K562 (cell line): ENCODE data around the gene ZC3H7B. TPM values are rescaled to one million over a fixed set of nuclear protein-coding genes. Genes with fewer than 3 reads are reported as not detected.

Experiments
- ATAC-seq: fragments of 200-7000 bp; cut with Tn5 transposase; 3 replicates; pipeline ENCODE4 v1.9.1; 2020; ENCODE audit warnings: moderate library complexity
- BruUV-seq: library from RNA; stranded (reverse); fragments of 400-500 nt; replicated peaks from 2 replicates; lab custom pipeline; 2021; lab: Mats Ljungman, UMichigan
- CTCF ChIA-PET: fragments of 300-600 bp; formaldehyde crosslinking; extraction: SDS; loops from one replicate; lab custom pipeline; 2021; ENCODE audit warnings: low intra/inter-chr PET ratio; lab: Yijun Ruan, JAX
- POLR2A ChIA-PET: fragments of 300-600, 350-650 bp; sonication (Branson Sonifier 250); formaldehyde crosslinking; extraction: SDS; loops from one replicate; lab custom pipeline; 2021; ENCODE audit warnings: antibody characterized with exemption, inconsistent platforms; lab: Yijun Ruan, JAX
- DNase-seq, 4 experiments: peaks; one replicate each; pipeline versions ENCODE4 v3.0.0 to v3.0.0-alpha.2; 2011 to 2018; ENCODE audit warnings: low spot score in 3 of 4, mixed read lengths in 3 of 4; ENCODE audit errors: extremely low read depth in 1 of 4
- FAIRE-seq: peaks from 2 replicates; lab custom pipeline; 2011; peaks lifted over from hg19 to GRCh38; lab: Jason Lieb, UNC
- H2AFZ ChIP-seq: 2 replicates; pipeline ENCODE4 v1.6.0; 2011; ENCODE audit warnings: low read depth, low read length, control low read depth, inconsistent platforms
- H3K27ac ChIP-seq: fragments of 200-600 bp; 3 replicates; pipeline ENCODE4 v1.8.0; 2011; ENCODE audit warnings: low read depth, mild to moderate bottlenecking, control low read depth, inconsistent platforms, low read length, moderate library complexity, mixed read lengths; ENCODE audit errors: extremely low read depth
- H3K27me3 ChIP-seq, 2 experiments: fragments of 300-600 bp in 1 of 2; 2 replicates in 1 of 2; 3 replicates in 1 of 2; pipeline versions ENCODE4 v1.6.0 to v1.8.0; 2011; ENCODE audit warnings: inconsistent platforms in 2 of 2, low read length in 2 of 2, mild to moderate bottlenecking in 1 of 2, mixed read lengths in 1 of 2, moderate library complexity in 1 of 2; ENCODE audit not compliant: control insufficient read depth in 2 of 2, insufficient read depth in 2 of 2
- H3K36me3 ChIP-seq: fragments of 300-600 bp; 3 replicates; pipeline ENCODE4 v1.8.0; 2011; ENCODE audit warnings: mild to moderate bottlenecking, low read length, inconsistent platforms; ENCODE audit not compliant: control insufficient read depth, insufficient read depth
- H3K4me1 ChIP-seq, 2 experiments: fragments of 200-600 bp in 1 of 2; replicated peaks in 1 of 2; 2 replicates in 1 of 2; 3 replicates in 1 of 2; pipeline versions ENCODE4 v1.5.1 to v1.8.0; 2011; ENCODE audit warnings: inconsistent platforms in 2 of 2, low read length in 2 of 2, mild to moderate bottlenecking in 1 of 2, mixed read lengths in 1 of 2, moderate library complexity in 1 of 2; ENCODE audit not compliant: control insufficient read depth in 2 of 2, insufficient read depth in 2 of 2
- H3K4me2 ChIP-seq: 2 replicates; pipeline ENCODE4 v1.6.1; 2011; ENCODE audit warnings: low read length, control low read depth, inconsistent platforms, mixed read lengths; ENCODE audit not compliant: insufficient read depth
- H3K4me3 ChIP-seq: fragments of 200-600 bp; sonication (generic), shearing (Covaris generic); 2 replicates; pipeline ENCODE4 v1.5.1; 2016; ENCODE audit warnings: control low read depth, inconsistent platforms
- H3K79me2 ChIP-seq: fragments of 200-600 bp; 3 replicates; pipeline ENCODE4 v1.8.0; 2011; ENCODE audit warnings: low read length, inconsistent platforms; ENCODE audit not compliant: control insufficient read depth, insufficient read depth
- H3K9ac ChIP-seq, 2 experiments: 2 replicates each; pipeline versions ENCODE4 v1.6.0 to v1.6.1; 2011; ENCODE audit warnings: low read depth in 2 of 2, low read length in 2 of 2, control low read depth in 1 of 2, inconsistent platforms in 1 of 2, mild to moderate bottlenecking in 1 of 2, mixed read lengths in 1 of 2; ENCODE audit not compliant: insufficient read depth in 1 of 2
- H3K9me1 ChIP-seq: one replicate; pipeline ENCODE4 v1.6.0; 2011; ENCODE audit warnings: inconsistent platforms, mild to moderate bottlenecking, low read length, moderate library complexity; ENCODE audit not compliant: control insufficient read depth, insufficient read depth
- H3K9me3 ChIP-seq: replicated peaks from 2 replicates; pipeline ENCODE4 v1.5.1; 2011; ENCODE audit warnings: low read depth, low read length, inconsistent platforms; ENCODE audit not compliant: control insufficient read depth, insufficient read depth
- H4K20me1 ChIP-seq: replicated peaks from 2 replicates; pipeline ENCODE4 v1.6.1; 2011; ENCODE audit warnings: low read length, inconsistent platforms, mixed read lengths; ENCODE audit not compliant: control insufficient read depth, insufficient read depth
- BRD4 ChIP-seq: fragments of 200-600 bp; sonication (generic); IDR thresholded peaks from 2 replicates; pipeline ENCODE4 v1.6.1; 2017; ENCODE audit warnings: inconsistent platforms
- CBFA2T3 ChIP-seq: fragments of 450-650 bp; IDR thresholded peaks from 2 replicates; pipeline ENCODE4 v1.6.1; 2017
- CCNT2 ChIP-seq: IDR thresholded peaks from 2 replicates; pipeline ENCODE4 v1.6.1; 2011; ENCODE audit warnings: borderline replicate concordance, low read depth, mild to moderate bottlenecking, moderate library complexity, mixed read lengths, low read length; ENCODE audit not compliant: insufficient read length; ENCODE audit errors: extremely low read depth
- CREB5 ChIP-seq: fragments of 250-450 bp; sonication (Bioruptor Pico); IDR thresholded peaks from 2 replicates; pipeline ENCODE4 v1.5.0; 2020; ENCODE audit warnings: mild to moderate bottlenecking
- CXXC5 ChIP-seq: fragments of 250-450 bp; sonication (Bioruptor Pico); IDR thresholded peaks from 2 replicates; pipeline ENCODE4 v1.8.0; 2022; ENCODE audit warnings: inconsistent platforms, mild to moderate bottlenecking, moderate library complexity
- HIVEP1 ChIP-seq: fragments of 250-450 bp; sonication (Bioruptor Pico); IDR thresholded peaks from 2 replicates; pipeline ENCODE4 v1.4.0; 2020; ENCODE audit warnings: mild to moderate bottlenecking
- KAT7 ChIP-seq: sonication (generic); formaldehyde crosslinking; IDR thresholded peaks from 2 replicates; pipeline ENCODE4 v1.8.0; 2022; ENCODE audit warnings: missing genetic modification reagents, mild to moderate bottlenecking, borderline replicate concordance
- MCM7 ChIP-seq, 2 experiments: fragments of 450-650 bp; IDR thresholded peaks; 2 replicates each; pipeline ENCODE4 v1.6.1; 2016 to 2018
- MTF1 ChIP-seq: fragments of 250-450 bp; sonication (Bioruptor Pico); IDR thresholded peaks from 2 replicates; pipeline ENCODE4 v1.9.0; 2021; ENCODE audit warnings: moderate library complexity, mild to moderate bottlenecking, inconsistent platforms, borderline replicate concordance
- POLR2B ChIP-seq: fragments of 450-650 bp; IDR thresholded peaks from 2 replicates; pipeline ENCODE4 v1.6.1; 2018; ENCODE audit warnings: low read depth; ENCODE audit not compliant: partially characterized antibody
- SMAD1 ChIP-seq: fragments of 150-350 bp; IDR thresholded peaks from 2 replicates; pipeline ENCODE4 v1.6.1; 2014; ENCODE audit warnings: low read length, low read depth; ENCODE audit not compliant: partially characterized antibody
- TRIM25 ChIP-seq: fragments of 450-650 bp; IDR thresholded peaks from 2 replicates; pipeline ENCODE4 v1.7.0; 2016; ENCODE audit warnings: borderline replicate concordance
- WHSC1 ChIP-seq: IDR thresholded peaks from one replicate; pipeline ENCODE4 v1.6.1; 2012; ENCODE audit warnings: low read length, control low read depth, inconsistent platforms
- ZNF384 ChIP-seq: IDR thresholded peaks from 2 replicates; pipeline ENCODE4 v1.6.1; 2012; ENCODE audit warnings: low read depth, low read length, improper control_type of control experiment
- ZNF668 ChIP-seq: fragments of 250-450 bp; sonication (Bioruptor Pico); IDR thresholded peaks from 2 replicates; pipeline ENCODE4 v1.8.0; 2022; ENCODE audit warnings: mild to moderate bottlenecking, inconsistent platforms
- WGBS: fragments of 100-300 bp; shearing (Covaris generic); methylation state at CpG from one replicate; pipeline ENCODE4 v1.1.6; 2016; ENCODE audit warnings: low coverage, mixed read lengths; ENCODE audit not compliant: insufficient coverage; ENCODE audit errors: missing lambda C conversion rate; 5-methylcytosine and 5-hydroxymethylcytosine counted together
- in situ Hi-C: fragments of 300-500 bp; cut with MboI; formaldehyde crosslinking; loops from 4 replicates; pipeline ENCODE4 v1.15.0; 2018; ENCODE audit warnings: inconsistent platforms, mixed read lengths
- intact Hi-C: fragments of 100-400 bp; cut with micrococcal nuclease; formaldehyde crosslinking; loops from 2 replicates; pipeline ENCODE4 v1.14.2; 2022
- polyA plus RNA-seq, 8 experiments: library from polyadenylated mRNA; depleted of rRNA in 4 of 8; stranded (reverse) in 5 of 8; unstranded in 3 of 8; fragments of >200 nt; fragmentation: Nextera tagmentation in 2 of 8; fragmentation: Illumina TruSeq in 1 of 8; extraction: Ambion mirVana in 2 of 8; extraction: Trizol in 1 of 8; gene quantifications; 2 replicates each; pipeline versions ENCODE4 v1.2.1 to v1.2.3, GENCODE V29; 2011 to 2014; ENCODE audit warnings: inconsistent platforms in 1 of 8, missing spikeins in 1 of 8
- total RNA-seq, 7 experiments: library from RNA; depleted of rRNA in 6 of 7; stranded (reverse); fragments of >200 nt in 6 of 7; fragmentation: Illumina TruSeq in 2 of 7; extraction: Trizol in 2 of 7; gene quantifications; 2 replicates each; pipeline versions ENCODE4 v1.2.1 to v1.2.3, GENCODE V29; 2011 to 2021; ENCODE audit warnings: low replicate concordance in 1 of 7

ZC3H7B gene
- total and polyA plus RNA-seq, 9 of the 15 experiments (the other 6 are each of a cell fraction or from before 2014, with no cell fraction given): 0.07 to 49.8 (median 26.8) TPM

- Histone ChIP-seq H2AFZ (no peak overlapping the region), H4K20me1 (no peaks in the 10 kb centered on the region), H3K4me1 (peaks cover 12 to 33% of the 10 kb centered on the region in 2 experiments; a peak in 4 of 5 replicates), H3K4me2 (no peak overlapping the region), H3K9me1 (no peaks in the 10 kb centered on the region), H3K36me3 (no peaks in the 10 kb centered on the region), H3K9me3 (no peaks in the 10 kb centered on the region), H3K27ac (no peak overlapping the region), H3K27me3 (no peaks in the 10 kb centered on the region), H3K79me2 (no peaks in the 10 kb centered on the region), H3K4me3 (no peak overlapping the region)
- DNase-seq (no peak), FAIRE-seq (no peak)
- no TSS peak for BruUV-seq
- WGBS: 92% methylated on average over 5 of the region's 6 CpGs
- intact Hi-C loops (no loop called here), in situ Hi-C loops (no loop called here)
- no peak for TF ChIP-seq CBFA2T3
- no peak for TF ChIP-seq CREB5 (CRISPR knock-in tag)
- TF ChIP-seq MTF1: no peak
- TF ChIP-seq WHSC1: no peak
- TF ChIP-seq MCM7 (IDR thresholded peaks at IDR 0.05): no peak
- TF ChIP-seq TRIM25: no peak
- TF ChIP-seq CXXC5 (CRISPR knock-in tag): no peak
- TF ChIP-seq ZNF384: no peak
- TF ChIP-seq KAT7 (CRISPR knock-in tag): no peak
- no peak for TF ChIP-seq CCNT2
- TF ChIP-seq POLR2B: no peak
- TF ChIP-seq SMAD1: no peak
- no peak for TF ChIP-seq BRD4
- TF ChIP-seq HIVEP1 (CRISPR knock-in tag): no peak
- no peak for TF ChIP-seq ZNF668 (CRISPR knock-in tag)
- TF ChIP-seq, all 486 proteins: peak for 0
- H3K9ac ChIP-seq: no peak overlapping the region
- CTCF ChIA-PET: no interaction called here
- POLR2A ChIA-PET: interaction anchor here (1.8 kb wide), 1 partner anchor 16 kb away, joined by 5 read pairs; no protein-coding TSS in a partner anchor
- no peak for ATAC-seq
Measured at GRCh38 chr22:41364233-41364632, 62.9 kb downstream of the ZC3H7B start.
